GM12873 (cell line): Measurements from ENCODE around the gene ZBTB2.

Source experiments
- TF ChIP-seq, protein P1 (sequence below): IDR thresholded peaks from 2 replicates; pipeline ENCODE4 v1.5.1; 2012; ENCODE audit warnings: low read depth, mild to moderate bottlenecking, moderate library complexity, low read length, control low read depth; ENCODE audit not compliant: insufficient read depth; ENCODE audit errors: missing control alignments

ZBTB2 gene

GRCh38 chr6:151380848-151381205 is 10.5 kb downstream of the ZBTB2 start:
- TF ChIP-seq, protein P1, sequence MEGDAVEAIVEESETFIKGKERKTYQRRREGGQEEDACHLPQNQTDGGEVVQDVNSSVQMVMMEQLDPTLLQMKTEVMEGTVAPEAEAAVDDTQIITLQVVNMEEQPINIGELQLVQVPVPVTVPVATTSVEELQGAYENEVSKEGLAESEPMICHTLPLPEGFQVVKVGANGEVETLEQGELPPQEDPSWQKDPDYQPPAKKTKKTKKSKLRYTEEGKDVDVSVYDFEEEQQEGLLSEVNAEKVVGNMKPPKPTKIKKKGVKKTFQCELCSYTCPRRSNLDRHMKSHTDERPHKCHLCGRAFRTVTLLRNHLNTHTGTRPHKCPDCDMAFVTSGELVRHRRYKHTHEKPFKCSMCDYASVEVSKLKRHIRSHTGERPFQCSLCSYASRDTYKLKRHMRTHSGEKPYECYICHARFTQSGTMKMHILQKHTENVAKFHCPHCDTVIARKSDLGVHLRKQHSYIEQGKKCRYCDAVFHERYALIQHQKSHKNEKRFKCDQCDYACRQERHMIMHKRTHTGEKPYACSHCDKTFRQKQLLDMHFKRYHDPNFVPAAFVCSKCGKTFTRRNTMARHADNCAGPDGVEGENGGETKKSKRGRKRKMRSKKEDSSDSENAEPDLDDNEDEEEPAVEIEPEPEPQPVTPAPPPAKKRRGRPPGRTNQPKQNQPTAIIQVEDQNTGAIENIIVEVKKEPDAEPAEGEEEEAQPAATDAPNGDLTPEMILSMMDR = no peak

DNA sequence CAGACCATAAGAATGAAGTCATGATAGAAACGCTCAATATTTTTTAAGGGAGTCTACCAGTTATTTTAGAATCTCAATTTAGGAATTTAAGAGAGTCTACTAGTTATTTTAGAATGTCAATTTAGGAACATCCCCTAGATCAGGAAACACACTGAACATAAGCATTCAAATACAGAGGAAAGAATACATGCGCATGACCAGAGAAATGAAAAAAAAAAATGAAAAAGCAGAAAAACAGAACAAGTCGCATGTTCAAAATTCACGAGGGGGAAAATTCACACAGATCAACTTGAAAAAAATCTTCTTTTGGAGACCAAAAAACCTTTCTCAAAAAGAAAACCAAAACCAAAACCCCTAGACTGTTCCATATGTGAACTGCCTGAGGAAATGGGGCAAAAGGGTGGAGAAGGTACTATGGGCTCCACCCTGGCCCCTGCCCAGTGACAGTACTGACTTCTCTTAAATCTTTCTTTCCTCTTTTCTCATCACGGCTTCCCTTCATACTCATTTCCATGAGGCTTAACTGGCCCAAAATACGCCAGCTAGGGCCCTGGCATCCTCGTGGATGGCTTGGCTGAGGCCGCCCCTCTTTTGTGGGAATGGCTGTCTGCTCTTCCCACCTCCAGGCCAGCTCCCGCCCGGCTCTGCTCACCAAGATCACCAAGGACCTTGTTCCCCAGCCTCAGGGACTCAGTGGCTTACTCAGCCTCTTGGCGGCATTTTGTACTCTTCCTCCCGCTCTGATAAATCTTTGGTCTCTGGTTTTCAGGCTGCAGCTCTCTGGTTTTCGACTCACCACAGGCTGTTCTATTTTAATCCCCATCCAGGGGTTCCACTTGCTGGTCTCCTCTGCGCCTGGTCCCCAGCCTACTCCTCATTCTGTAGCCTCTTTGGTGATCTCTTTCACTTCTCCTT is 11.2 kb downstream of the ZBTB2 start:
- TF ChIP-seq, protein P1 = no peak

DNA sequence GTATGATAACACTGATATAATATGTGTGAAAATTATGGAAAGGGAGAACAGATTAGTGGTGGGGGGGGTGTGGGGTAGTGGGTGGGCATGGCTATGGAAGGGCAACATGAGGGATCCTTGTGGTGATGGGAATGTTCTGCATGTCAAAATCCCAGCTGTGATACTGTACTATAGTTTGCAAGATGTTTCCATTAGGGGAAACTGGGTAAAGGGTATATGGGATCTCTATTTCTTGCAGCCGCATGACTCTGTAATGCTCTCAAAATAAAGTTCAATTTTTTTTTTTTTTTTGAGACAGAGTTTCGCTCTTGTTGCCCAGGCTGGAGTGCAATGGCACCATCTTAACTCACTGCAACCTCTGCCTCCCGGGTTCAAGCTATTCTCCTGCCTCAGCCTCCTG is 14.3 kb downstream of the ZBTB2 start:
- TF ChIP-seq, protein P1 = no peak

- TF ChIP-seq, protein P1 = no peak
Observed at GRCh38 chr6:151376440-151376839, 14.9 kb downstream of the ZBTB2 start.

DNA sequence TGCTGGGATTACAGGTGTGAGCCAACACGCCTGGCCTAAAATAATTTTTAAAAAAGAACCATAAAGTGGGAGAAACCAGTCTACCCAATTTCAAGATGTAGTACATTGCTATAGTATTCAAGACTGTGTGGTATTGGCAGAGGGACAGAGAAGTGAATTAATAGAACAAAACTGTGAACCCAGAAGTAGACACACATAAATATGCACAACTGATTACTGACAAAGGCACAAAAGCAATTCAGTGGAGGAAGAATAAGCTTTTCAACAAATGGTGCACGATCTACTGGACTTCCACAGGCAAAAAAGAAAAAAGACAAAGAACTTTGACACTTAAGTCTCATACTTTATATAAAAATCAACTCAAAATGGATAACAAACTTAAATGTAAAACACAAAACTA is 15.5 kb downstream of the ZBTB2 start:
- TF ChIP-seq, protein P1 = no peak

DNA sequence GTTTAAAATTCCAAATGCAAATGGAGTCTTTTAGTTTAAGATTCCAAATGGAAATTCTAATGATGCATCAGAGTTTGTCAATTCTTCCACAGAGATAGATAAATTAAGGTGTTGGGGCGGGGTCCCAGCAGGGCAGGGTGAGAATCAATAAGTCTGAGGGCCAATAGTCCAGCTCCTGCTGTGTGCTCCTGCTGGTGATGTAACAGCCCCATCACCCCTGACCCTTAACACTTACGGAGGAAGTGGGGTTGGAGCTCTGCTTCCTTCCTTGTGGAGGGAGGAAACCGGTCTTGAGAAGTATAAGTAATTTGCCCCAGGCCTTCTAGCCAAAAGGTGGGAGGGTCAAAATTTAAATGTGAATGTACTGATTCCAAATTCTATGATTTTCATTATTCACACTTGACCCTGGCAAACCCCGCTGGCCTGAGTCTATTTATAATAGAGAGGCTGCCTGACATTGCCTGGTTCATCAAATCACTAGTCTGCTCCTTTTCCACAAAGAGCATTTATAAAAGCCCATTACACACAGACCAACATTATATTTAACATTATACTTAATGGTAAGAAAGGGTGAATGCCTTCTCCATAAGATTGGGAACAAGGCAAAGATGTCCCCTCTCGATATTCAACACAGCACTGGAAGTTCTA is 17.2 kb downstream of the ZBTB2 start:
- TF ChIP-seq, protein P1 = no peak

DNA sequence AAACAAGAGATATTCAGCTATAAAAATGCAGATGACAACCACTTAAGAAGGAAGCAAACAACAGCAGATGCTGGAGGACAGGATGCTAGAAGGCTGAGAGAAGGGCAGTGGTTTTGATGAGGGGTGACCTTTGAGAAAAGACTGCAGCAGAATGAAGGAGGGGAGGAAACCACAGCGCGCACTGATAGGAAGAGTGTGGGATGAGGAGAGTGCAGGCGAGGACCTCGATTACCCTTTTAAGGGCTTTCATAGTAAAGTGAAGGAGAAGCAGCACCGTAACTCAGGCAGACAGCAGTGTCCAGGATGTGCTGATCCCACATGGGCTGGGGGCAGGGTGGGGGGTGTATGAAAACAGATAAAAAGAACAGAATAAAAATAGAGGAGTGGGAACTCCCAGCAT is 19.2 kb downstream of the ZBTB2 start:
- TF ChIP-seq, protein P1 = no peak
